GM23248 (cell line): ENCODE data around the gene KRT27. TPM values are rescaled to one million over a fixed set of nuclear protein-coding genes. Genes with fewer than 3 reads are reported as not detected.

Experiments
- DNase-seq: peaks from one replicate; pipeline ENCODE4 v3.0.0-alpha.2; 2015
- H2AFZ ChIP-seq: fragments of 200-600 bp; sonication (generic); 2 replicates; pipeline ENCODE4 v1.6.1; 2016; ENCODE audit warnings: antibody characterized with exemption
- H3F3A ChIP-seq: fragments of 200-600 bp; sonication (generic); 2 replicates; pipeline ENCODE4 v1.6.1; 2016; ENCODE audit warnings: mild to moderate bottlenecking, antibody characterized with exemption, mixed run types; ENCODE audit not compliant: insufficient read depth
- H3K27ac ChIP-seq: fragments of 200-600 bp; sonication (generic); 2 replicates; pipeline ENCODE4 v1.5.1; 2016; ENCODE audit warnings: mild to moderate bottlenecking
- H3K27me3 ChIP-seq: fragments of 200-600 bp; sonication (generic); replicated peaks from 2 replicates; pipeline ENCODE4 v1.6.1; 2016; ENCODE audit warnings: mild to moderate bottlenecking; ENCODE audit not compliant: insufficient read depth
- H3K36me3 ChIP-seq: fragments of 200-600 bp; sonication (generic); 2 replicates; pipeline ENCODE4 v1.6.1; 2016; ENCODE audit warnings: low read depth, mild to moderate bottlenecking
- H3K4me1 ChIP-seq: fragments of 200-600 bp; sonication (generic); 2 replicates; pipeline ENCODE4 v1.6.1; 2016; ENCODE audit warnings: mild to moderate bottlenecking; ENCODE audit not compliant: insufficient read depth
- H3K4me2 ChIP-seq: fragments of 200-600 bp; sonication (generic); one replicate; pipeline ENCODE4 v1.6.1; 2016; ENCODE audit warnings: mild to moderate bottlenecking; ENCODE audit not compliant: unreplicated experiment
- H3K4me3 ChIP-seq: fragments of 200-600 bp; sonication (generic); 2 replicates; pipeline ENCODE4 v1.5.1; 2016; ENCODE audit warnings: mild to moderate bottlenecking
- H3K79me2 ChIP-seq: fragments of 200-600 bp; sonication (generic); 2 replicates; pipeline ENCODE4 v1.6.1; 2016; ENCODE audit warnings: mild to moderate bottlenecking; ENCODE audit not compliant: insufficient read depth
- H3K9ac ChIP-seq: fragments of 200-600 bp; sonication (generic); 2 replicates; pipeline ENCODE4 v1.6.1; 2016; ENCODE audit warnings: mild to moderate bottlenecking
- H3K9me2 ChIP-seq: fragments of 200-600 bp; sonication (generic); 2 replicates; pipeline ENCODE4 v1.6.1; 2016; ENCODE audit warnings: mixed run types, mild to moderate bottlenecking, moderate library complexity; ENCODE audit not compliant: insufficient read depth
- H3K9me3 ChIP-seq: fragments of 200-600 bp; sonication (generic); one replicate; pipeline ENCODE4 v1.6.1; 2017; ENCODE audit warnings: low read depth
- H4K20me1 ChIP-seq: fragments of 200-600 bp; sonication (generic); 2 replicates; pipeline ENCODE4 v1.6.0; 2016; ENCODE audit not compliant: insufficient read depth
- EZH2 ChIP-seq: fragments of 200-600 bp; sonication (generic); IDR thresholded peaks from 2 replicates; pipeline ENCODE4 v1.6.1; 2018; ENCODE audit warnings: antibody characterized with exemption, mild to moderate bottlenecking; ENCODE audit not compliant: insufficient read depth, poor library complexity, severe bottlenecking
- EZH2phosphoT487 ChIP-seq: fragments of 200-600 bp; sonication (generic); IDR thresholded peaks from 2 replicates; pipeline ENCODE4 v1.6.1; 2018; ENCODE audit warnings: antibody characterized with exemption, moderate library complexity, mild to moderate bottlenecking, low read depth; ENCODE audit not compliant: insufficient read depth
- WGBS, 2 experiments: methylation state at CpG; one replicate each; pipeline ENCODE4 v1.1.6; 2015 to 2017; ENCODE audit warnings: low lambda C conversion rate in 2 of 2, low coverage in 1 of 2; ENCODE audit errors: missing lambda C conversion rate in 2 of 2; 5-methylcytosine and 5-hydroxymethylcytosine counted together
- in situ Hi-C: fragments of 300-500 bp; cut with MboI; formaldehyde crosslinking; loops from 2 replicates; pipeline ENCODE4 v1.15.0; 2020
- polyA plus RNA-seq: library from polyadenylated mRNA; unstranded; fragments of >200 nt; fragmentation: Nextera tagmentation; extraction: Ambion mirVana; gene quantifications from 2 replicates; pipeline ENCODE4 v1.2.1, GENCODE V29; 2016
- total RNA-seq: library from RNA; depleted of rRNA; stranded (reverse); fragments of >200 nt; shearing (Covaris generic); gene quantifications from 2 replicates; pipeline ENCODE4 v1.2.3, GENCODE V29; 2014

KRT27 gene
- total and polyA plus RNA-seq, 2 experiments from 2014 or later, result not detected

GRCh38 chr17:40812639-40813038, 30.3 kb upstream of the KRT27 start:
- H3K4me2 ChIP-seq, result no peak overlapping the region
- H2AFZ ChIP-seq, result no peak overlapping the region
- DNase-seq, result no peak
- H3K9me2 ChIP-seq, result no peaks in the 10 kb centered on the region
- H3K36me3 ChIP-seq, result peaks cover 11% of the 10 kb centered on the region; the same call in 1 of the 2 replicates
- H3K4me3 ChIP-seq, result no peak overlapping the region
- TF ChIP-seq EZH2phosphoT487 (no peak), EZH2 (no peak)
- H3K9ac ChIP-seq, result no peak overlapping the region
- no peak overlapping the region for H3K27ac ChIP-seq
- WGBS, 2 experiments, result 88 to 94% methylated on average over 3 of the region's 3 CpGs
- in situ Hi-C loops, result loop anchor here (10.0 kb wide), 1 partner anchor 92 kb away; no protein-coding TSS in a partner anchor
- H4K20me1 ChIP-seq, result no peaks in the 10 kb centered on the region
- H3K79me2 ChIP-seq, result peaks cover 4% of the 10 kb centered on the region; the same call in 1 of the 2 replicates
- H3K27me3 ChIP-seq, result no peaks in the 10 kb centered on the region
- H3K9me3 ChIP-seq, result no peaks in the 10 kb centered on the region
- peaks cover 16% of the 10 kb centered on the region for H3K4me1 ChIP-seq
- peaks cover 18% of the 10 kb centered on the region for H3F3A ChIP-seq

DNA sequence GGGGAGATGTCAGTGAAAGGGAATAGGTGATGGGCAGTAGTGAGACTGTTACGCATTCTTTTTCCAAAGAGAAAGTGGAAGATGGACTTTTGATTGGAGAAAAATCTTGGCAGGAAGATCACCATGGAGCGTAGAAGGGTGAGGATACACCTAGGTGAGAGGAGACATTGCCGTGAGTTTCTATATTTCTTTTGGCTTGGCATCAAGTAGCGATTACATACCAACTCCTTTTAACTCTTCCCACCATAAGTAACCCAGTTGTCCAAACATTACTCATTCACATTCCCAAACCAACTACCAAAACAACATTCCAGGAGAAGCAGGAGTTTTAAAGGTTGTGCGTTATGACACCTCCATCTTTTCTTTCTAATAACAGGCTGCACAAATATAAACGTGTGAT, 28.1 kb upstream of the KRT27 start:
- H3K4me2 ChIP-seq, result no peak overlapping the region
- peaks cover 13% of the 10 kb centered on the region for H3K4me1 ChIP-seq
- H3K79me2 ChIP-seq, result no peaks in the 10 kb centered on the region
- H3K27me3 ChIP-seq, result no peaks in the 10 kb centered on the region
- no peak overlapping the region for H3K27ac ChIP-seq
- H3K9me3 ChIP-seq, result no peaks in the 10 kb centered on the region
- H3F3A ChIP-seq, result peaks cover 9% of the 10 kb centered on the region; the same call in 1 of the 2 replicates
- TF ChIP-seq EZH2phosphoT487, result no peak
- TF ChIP-seq EZH2, result no peak
- no peak for DNase-seq
- H3K9ac ChIP-seq, result no peak overlapping the region
- H3K9me2 ChIP-seq, result no peaks in the 10 kb centered on the region
- no peaks in the 10 kb centered on the region for H3K36me3 ChIP-seq
- 69 to 74% methylated on average over 6 of the region's 6 CpGs for WGBS, 2 experiments
- H4K20me1 ChIP-seq, result no peaks in the 10 kb centered on the region
- H2AFZ ChIP-seq, result no peak overlapping the region
- no peak overlapping the region for H3K4me3 ChIP-seq
- in situ Hi-C loops, result loop anchor here (10.0 kb wide), 1 partner anchor 94 kb away; no protein-coding TSS in a partner anchor

DNA sequence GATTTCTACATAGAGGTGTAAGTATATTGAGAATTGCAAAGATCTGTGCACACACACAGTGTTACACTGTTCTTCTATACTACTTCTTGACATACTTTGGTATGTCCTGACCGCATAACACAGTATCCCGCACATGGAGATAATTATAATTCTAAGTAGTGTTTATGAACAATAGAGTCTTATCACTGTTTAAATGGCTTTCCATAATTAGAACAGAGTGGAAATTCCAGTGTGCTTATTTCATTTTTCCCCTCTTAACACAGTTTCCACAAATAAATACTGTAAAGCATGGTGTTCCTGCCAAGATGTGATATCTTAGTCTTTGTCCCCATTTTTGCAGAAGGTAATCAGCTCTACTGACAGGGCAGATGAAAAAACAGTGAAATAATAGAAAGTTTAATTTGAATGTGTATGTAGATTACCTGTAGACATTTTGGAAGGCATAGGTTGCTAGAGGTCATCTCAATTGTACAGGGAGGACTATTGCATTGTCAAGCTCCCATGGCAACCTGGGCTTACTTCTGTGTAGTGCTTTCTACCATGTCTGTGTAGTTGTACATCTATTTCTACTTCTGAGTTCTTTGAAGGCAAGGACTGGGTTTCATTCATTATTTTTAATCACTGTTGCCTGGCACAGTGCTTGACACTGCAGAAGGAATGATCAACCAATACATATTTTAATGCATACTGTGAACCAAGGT, 27.5 kb upstream of the KRT27 start:
- no peaks in the 10 kb centered on the region for H3K79me2 ChIP-seq
- no peaks in the 10 kb centered on the region for H3K9me3 ChIP-seq
- H3K27me3 ChIP-seq, result no peaks in the 10 kb centered on the region
- H4K20me1 ChIP-seq, result no peaks in the 10 kb centered on the region
- H3K9me2 ChIP-seq, result no peaks in the 10 kb centered on the region
- H2AFZ ChIP-seq, result no peak overlapping the region
- peak overlapping the region; percentile 32 for H3K4me2 ChIP-seq
- in situ Hi-C loops, result loop anchor here (10.0 kb wide), 2 partner anchors 95 to 855 kb away; no protein-coding TSS in a partner anchor
- DNase-seq, result peak; percentile 14
- H3K9ac ChIP-seq, result no peak overlapping the region
- H3F3A ChIP-seq, result peaks cover 9% of the 10 kb centered on the region; the same call in 1 of the 2 replicates
- H3K4me3 ChIP-seq, result no peak overlapping the region
- WGBS, 2 experiments, result 7 to 19% methylated on average over 2 of the region's 2 CpGs
- H3K4me1 ChIP-seq, result peaks cover 13% of the 10 kb centered on the region
- H3K36me3 ChIP-seq, result no peaks in the 10 kb centered on the region
- TF ChIP-seq EZH2 (no peak), EZH2phosphoT487 (no peak)
- H3K27ac ChIP-seq, result no peak overlapping the region

- TF ChIP-seq EZH2 (peak; percentile 68), EZH2phosphoT487 (no peak)
- DNase-seq, result peak; percentile 21
- no peak overlapping the region for H2AFZ ChIP-seq
- H3K4me2 ChIP-seq, result no peak overlapping the region
- in situ Hi-C loops, result loop anchor here (10.0 kb wide), 1 partner anchor 859 kb away; no protein-coding TSS in a partner anchor
- H3K9ac ChIP-seq, result no peak overlapping the region
- H3K9me2 ChIP-seq, result no peaks in the 10 kb centered on the region
- peaks cover 9% of the 10 kb centered on the region; the same call in 1 of the 2 replicates for H3F3A ChIP-seq
- H3K36me3 ChIP-seq, result no peaks in the 10 kb centered on the region
- no peaks in the 10 kb centered on the region for H3K27me3 ChIP-seq
- H3K4me3 ChIP-seq, result no peak overlapping the region
- WGBS, 2 experiments, result 42 to 49% methylated on average over 3 of the region's 3 CpGs
- no peaks in the 10 kb centered on the region for H3K9me3 ChIP-seq
- H3K27ac ChIP-seq, result no peak overlapping the region
- H4K20me1 ChIP-seq, result no peaks in the 10 kb centered on the region
- H3K4me1 ChIP-seq, result peaks cover 13% of the 10 kb centered on the region
- no peaks in the 10 kb centered on the region for H3K79me2 ChIP-seq
Observed at GRCh38 chr17:40806131-40806530, 23.8 kb upstream of the KRT27 start.
